Right kidney (tissue), 1 donor: Measurements from ENCODE around the gene NLGN3.

ENCODE experiments used
- DNase-seq: peaks from one replicate; pipeline ENCODE4 v3.0.0-alpha.2; 2016

The NLGN3 gene

DNA sequence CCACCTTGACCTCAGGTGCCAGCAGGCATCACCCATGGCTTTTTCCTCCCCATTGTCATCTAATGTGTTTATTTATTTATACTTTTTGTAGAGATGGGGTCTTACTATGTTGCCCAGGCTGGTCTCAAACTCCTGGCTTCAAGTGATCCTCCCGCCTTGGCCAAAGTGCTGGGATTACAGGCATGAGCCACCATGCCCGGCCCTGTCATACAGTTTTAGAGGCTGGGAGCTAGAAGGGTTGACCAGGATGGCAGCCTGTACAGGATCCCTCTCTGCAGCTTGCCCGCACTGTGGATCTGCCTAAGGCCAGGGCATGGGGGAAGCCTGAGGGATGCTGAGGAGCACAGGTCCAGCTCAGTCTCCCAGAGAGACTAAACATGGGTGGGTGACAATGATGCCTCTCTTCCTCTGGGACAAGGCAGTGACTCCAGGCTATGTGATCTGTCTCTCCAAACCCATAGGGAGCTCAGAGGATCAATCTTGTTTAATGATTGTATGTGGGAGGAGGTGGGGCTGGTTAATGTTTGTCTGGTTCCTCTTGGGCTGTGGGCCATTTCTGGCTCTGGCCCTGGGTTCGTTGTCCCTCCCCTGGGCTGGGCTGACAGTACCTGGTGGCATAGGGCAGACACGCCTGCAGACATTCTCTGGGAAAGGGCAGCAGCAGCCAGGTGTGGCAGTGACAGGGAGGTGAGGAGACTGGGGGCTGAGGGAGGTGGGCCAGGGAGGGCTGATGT lies 70.1 kb downstream of the NLGN3 start:
- peak; percentile 30 for DNase-seq

DNA sequence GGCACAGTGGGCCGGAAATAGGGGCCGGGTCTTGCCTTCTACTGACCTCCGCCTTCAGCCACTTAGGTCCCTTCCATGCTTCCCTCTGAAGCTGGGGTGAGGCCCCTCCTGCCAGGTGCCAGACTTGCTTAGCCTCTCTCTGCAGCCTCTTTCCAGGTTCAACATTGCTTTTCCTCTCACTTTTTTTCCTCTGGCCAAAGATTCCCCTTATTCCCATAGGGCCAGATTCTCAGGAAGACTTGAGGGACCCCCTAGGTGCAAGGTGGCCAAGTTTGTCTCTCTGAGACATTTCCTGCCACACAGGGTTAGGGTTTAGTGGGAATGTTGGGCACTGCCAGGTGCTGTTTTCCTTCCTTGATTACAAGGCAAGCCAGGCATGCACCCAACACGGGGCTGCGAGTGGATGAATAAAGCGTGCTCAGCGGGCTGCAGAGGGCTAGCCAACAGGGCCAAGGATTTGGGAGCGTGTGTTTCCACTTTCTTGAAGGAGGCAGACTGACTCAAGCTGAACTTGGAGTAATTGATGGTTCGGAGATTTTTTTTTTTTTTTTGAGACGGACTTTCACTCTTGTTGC lies 70.8 kb downstream of the NLGN3 start:
- DNase-seq = peak; percentile 33

DNA sequence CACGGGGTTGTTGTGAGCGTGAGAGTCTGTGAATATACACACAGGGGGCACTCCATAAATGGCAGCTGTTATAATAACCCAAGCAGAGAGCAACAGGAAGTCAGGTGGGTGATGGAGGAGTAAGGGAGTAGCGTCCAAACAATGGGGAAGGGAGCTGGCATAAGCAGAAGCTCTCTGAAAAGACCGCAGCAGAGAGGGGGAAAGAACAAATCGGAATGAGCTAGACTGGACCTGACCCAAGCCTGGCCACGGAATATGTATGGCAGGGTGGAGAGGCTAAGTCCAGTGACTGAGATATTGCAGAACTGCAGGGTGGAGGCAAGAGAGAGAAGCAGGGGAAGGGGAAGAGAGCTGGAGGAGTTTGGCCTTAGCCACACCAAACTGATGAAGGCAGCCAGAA lies 71.8 kb downstream of the NLGN3 start:
- DNase-seq = no peak

GRCh38 chrX:71217298-71217697 lies 72.7 kb downstream of the NLGN3 start:
- DNase-seq = no peak
